ENCODE measurements around the gene UVRAG. TPM values are rescaled to one million over a fixed set of nuclear protein-coding genes. Genes with fewer than 3 reads are reported as not detected.

UVRAG gene
- total and polyA plus RNA-seq, 2 of the 13 experiments (the other 11 are each of a cell fraction or from before 2014, with no cell fraction given) = 9.7 to 17.3 TPM

DNA sequence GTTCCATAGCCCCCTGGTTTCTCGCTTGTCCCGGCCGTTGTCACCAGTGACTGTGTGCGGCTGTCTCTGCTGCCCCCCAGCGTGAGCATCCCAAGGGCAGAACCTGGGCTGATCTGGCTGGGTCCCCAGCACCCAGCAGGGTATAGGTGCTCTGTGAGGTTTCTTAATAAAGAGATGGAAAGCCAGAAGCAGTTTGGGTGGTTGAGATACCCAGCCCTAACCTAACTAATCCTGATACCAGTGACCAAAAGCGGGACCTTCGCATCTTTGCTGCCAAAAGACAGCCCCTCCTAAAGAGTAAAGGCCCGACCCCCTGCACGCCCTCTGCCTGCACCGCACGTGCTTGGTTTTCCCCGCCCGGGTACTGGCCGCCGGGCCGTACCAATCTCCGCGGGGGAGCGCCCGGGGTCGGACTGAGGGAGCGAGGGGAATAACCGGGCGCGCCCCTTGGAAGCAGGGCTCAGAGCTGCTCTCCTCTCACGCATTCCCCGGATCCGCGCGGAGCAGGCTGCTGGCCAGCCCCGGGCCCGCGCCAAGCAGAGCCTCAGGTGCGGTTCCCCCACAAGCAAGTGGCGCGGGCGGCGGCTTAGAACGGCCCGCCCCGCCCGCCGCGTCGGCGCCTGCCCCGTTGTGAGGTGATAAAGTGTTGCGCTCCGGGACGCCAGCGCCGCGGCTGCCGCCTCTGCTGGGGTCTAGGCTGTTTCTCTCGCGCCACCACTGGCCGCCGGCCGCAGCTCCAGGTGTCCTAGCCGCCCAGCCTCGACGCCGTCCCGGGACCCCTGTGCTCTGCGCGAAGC lies 46.7 kb upstream of the UVRAG start, which contains the start of gene DGAT2 (continued):
- TF ChIP-seq, protein P1, sequence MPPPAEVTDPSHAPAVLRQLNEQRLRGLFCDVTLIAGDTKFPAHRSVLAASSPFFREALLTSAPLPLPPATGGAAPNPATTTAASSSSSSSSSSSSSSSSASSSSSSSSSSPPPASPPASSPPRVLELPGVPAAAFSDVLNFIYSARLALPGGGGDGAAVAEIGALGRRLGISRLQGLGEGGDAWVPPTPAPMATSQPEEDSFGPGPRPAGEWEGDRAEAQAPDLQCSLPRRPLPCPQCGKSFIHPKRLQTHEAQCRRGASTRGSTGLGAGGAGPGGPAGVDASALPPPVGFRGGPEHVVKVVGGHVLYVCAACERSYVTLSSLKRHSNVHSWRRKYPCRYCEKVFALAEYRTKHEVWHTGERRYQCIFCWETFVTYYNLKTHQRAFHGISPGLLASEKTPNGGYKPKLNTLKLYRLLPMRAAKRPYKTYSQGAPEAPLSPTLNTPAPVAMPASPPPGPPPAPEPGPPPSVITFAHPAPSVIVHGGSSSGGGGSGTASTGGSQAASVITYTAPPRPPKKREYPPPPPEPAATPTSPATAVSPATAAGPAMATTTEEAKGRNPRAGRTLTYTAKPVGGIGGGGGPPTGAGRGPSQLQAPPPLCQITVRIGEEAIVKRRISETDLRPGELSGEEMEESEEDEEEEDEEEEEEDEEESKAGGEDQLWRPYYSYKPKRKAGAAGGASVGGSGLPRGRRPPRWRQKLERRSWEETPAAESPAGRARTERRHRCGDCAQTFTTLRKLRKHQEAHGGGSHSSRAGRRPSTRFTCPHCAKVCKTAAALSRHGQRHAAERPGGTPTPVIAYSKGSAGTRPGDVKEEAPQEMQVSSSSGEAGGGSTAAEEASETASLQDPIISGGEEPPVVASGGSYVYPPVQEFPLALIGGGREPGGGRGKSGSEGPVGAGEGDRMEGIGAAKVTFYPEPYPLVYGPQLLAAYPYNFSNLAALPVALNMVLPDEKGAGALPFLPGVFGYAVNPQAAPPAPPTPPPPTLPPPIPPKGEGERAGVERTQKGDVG (CRISPR knock-in tag; IDR thresholded peaks at IDR 0.05; ENCODE audit: borderline replicate concordance) = no peak; the same call in 1 of the 2 replicates
- peak; percentile 68; the same call in 1 of the 2 replicates for TF ChIP-seq SRY (CRISPR knock-in tag; IDR thresholded peaks at IDR 0.05)
- TF ChIP-seq, protein P2, sequence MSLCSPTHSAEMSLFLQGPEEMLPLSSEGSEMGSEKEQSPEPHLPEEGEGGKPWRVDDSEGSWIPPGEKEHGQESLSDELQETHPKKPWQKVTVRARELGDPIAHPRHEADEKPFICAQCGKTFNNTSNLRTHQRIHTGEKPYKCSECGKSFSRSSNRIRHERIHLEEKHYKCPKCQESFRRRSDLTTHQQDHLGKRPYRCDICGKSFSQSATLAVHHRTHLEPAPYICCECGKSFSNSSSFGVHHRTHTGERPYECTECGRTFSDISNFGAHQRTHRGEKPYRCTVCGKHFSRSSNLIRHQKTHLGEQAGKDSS (CRISPR knock-in tag; IDR thresholded peaks at IDR 0.05; ENCODE audit: borderline replicate concordance, low read depth) = no peak; the same call in 1 of the 2 replicates
- TF ChIP-seq FOXK1 (CRISPR knock-in tag; IDR thresholded peaks at IDR 0.05; ENCODE audit: borderline replicate concordance, low read depth) = 0 out of 2 replicates have a peak, but pooled peaks have one; percentile 31
- 0 out of 2 replicates have a peak, but pooled peaks have one; percentile 65 for TF ChIP-seq KLF15 (CRISPR knock-in tag; IDR thresholded peaks at IDR 0.05; ENCODE audit: borderline replicate concordance)
- no peak for TF ChIP-seq PRPF4 (IDR thresholded peaks at IDR 0.05; ENCODE audit: low read depth, low read length, poor library complexity, severe bottlenecking)
- peak; percentile 69; the same call in 1 of the 2 replicates for TF ChIP-seq ZNF136 (CRISPR knock-in tag; IDR thresholded peaks at IDR 0.05; ENCODE audit: low read depth)
- TF ChIP-seq KMT2B (CRISPR knock-in tag; IDR thresholded peaks at IDR 0.05) = peak; percentile 41
- TF ChIP-seq, protein P3, sequence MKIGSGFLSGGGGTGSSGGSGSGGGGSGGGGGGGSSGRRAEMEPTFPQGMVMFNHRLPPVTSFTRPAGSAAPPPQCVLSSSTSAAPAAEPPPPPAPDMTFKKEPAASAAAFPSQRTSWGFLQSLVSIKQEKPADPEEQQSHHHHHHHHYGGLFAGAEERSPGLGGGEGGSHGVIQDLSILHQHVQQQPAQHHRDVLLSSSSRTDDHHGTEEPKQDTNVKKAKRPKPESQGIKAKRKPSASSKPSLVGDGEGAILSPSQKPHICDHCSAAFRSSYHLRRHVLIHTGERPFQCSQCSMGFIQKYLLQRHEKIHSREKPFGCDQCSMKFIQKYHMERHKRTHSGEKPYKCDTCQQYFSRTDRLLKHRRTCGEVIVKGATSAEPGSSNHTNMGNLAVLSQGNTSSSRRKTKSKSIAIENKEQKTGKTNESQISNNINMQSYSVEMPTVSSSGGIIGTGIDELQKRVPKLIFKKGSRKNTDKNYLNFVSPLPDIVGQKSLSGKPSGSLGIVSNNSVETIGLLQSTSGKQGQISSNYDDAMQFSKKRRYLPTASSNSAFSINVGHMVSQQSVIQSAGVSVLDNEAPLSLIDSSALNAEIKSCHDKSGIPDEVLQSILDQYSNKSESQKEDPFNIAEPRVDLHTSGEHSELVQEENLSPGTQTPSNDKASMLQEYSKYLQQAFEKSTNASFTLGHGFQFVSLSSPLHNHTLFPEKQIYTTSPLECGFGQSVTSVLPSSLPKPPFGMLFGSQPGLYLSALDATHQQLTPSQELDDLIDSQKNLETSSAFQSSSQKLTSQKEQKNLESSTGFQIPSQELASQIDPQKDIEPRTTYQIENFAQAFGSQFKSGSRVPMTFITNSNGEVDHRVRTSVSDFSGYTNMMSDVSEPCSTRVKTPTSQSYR (CRISPR knock-in tag; IDR thresholded peaks at IDR 0.05; ENCODE audit: borderline replicate concordance) = no peak
- no peak for TF ChIP-seq ZNF652 (CRISPR knock-in tag; IDR thresholded peaks at IDR 0.05; ENCODE audit: borderline replicate concordance, low read depth)
- TF ChIP-seq MXI1 (IDR thresholded peaks at IDR 0.05; ENCODE audit: borderline replicate concordance, low read depth, low read length) = no peak
- TF ChIP-seq ETV5 (CRISPR knock-in tag; IDR thresholded peaks at IDR 0.05; ENCODE audit: borderline replicate concordance) = no peak
- no peak for TF ChIP-seq SOX6 (IDR thresholded peaks at IDR 0.05)
- no peak; the same call in 1 of the 2 replicates for TF ChIP-seq SOX6 (CRISPR knock-in tag; IDR thresholded peaks at IDR 0.05)
- TF ChIP-seq ZNF12 (CRISPR knock-in tag; IDR thresholded peaks at IDR 0.05) = peak; percentile 10; the same call in 1 of the 2 replicates
- TF ChIP-seq AHR (CRISPR knock-in tag; IDR thresholded peaks at IDR 0.05) = 0 out of 2 replicates have a peak, but pooled peaks have one; percentile 57
- TF ChIP-seq, protein P4, sequence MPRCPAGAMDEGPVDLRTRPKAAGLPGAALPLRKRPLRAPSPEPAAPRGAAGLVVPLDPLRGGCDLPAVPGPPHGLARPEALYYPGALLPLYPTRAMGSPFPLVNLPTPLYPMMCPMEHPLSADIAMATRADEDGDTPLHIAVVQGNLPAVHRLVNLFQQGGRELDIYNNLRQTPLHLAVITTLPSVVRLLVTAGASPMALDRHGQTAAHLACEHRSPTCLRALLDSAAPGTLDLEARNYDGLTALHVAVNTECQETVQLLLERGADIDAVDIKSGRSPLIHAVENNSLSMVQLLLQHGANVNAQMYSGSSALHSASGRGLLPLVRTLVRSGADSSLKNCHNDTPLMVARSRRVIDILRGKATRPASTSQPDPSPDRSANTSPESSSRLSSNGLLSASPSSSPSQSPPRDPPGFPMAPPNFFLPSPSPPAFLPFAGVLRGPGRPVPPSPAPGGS (CRISPR knock-in tag; IDR thresholded peaks at IDR 0.05) = peak; percentile 92; the same call in 1 of the 2 replicates
- TF ChIP-seq MYNN (CRISPR knock-in tag; IDR thresholded peaks at IDR 0.05; ENCODE audit: low read depth) = peak; percentile 15; the same call in 1 of the 2 replicates
- peak; percentile 57 for TF ChIP-seq ZEB1 (IDR thresholded peaks at IDR 0.05; ENCODE audit: insufficient replicate concordance, low read depth)

All from HepG2 (cell line).